WTC11 (cell line): ENCODE measurements around the gene WBP2NL. TPM values are rescaled to one million over a fixed set of nuclear protein-coding genes. Genes with fewer than 3 reads are reported as not detected.

ENCODE experiments used
- ATAC-seq: fragments of 200-7000 bp; cut with Tn5 transposase; 2 replicates; pipeline ENCODE4 v1.10.0; 2021; ENCODE audit warnings: mild to moderate bottlenecking, moderate library complexity
- CTCF ChIA-PET: fragments of 300-600 bp; sonication (Branson Sonifier 250); formaldehyde crosslinking; loops from one replicate; lab custom pipeline; 2021; ENCODE audit warnings: antibody characterized with exemption; lab: Charles Lee
- POLR2A ChIA-PET: fragments of 350-600 bp; sonication (Branson Sonifier 250); formaldehyde crosslinking; loops from one replicate; lab custom pipeline; 2021; ENCODE audit warnings: antibody characterized with exemption; lab: Charles Lee
- DNase-seq: peaks from one replicate; pipeline ENCODE4 v3.0.0; 2021; ENCODE audit warnings: low spot score
- H3K27ac Mint-ChIP-seq: 2 replicates; pipeline ENCODE4 v1.8.0; 2021; ENCODE audit warnings: mixed read lengths
- H3K27me3 Mint-ChIP-seq: 2 replicates; pipeline ENCODE4 v1.8.0; 2021; ENCODE audit warnings: low read depth, mild to moderate bottlenecking, moderate library complexity, mixed read lengths
- H3K36me3 Mint-ChIP-seq: 2 replicates; pipeline ENCODE4 v1.8.0; 2021; ENCODE audit warnings: mixed read lengths
- H3K4me1 Mint-ChIP-seq: 2 replicates; pipeline ENCODE4 v1.8.0; 2022; ENCODE audit warnings: mixed read lengths
- H3K4me3 Mint-ChIP-seq: 2 replicates; pipeline ENCODE4 v1.8.0; 2021; ENCODE audit warnings: mild to moderate bottlenecking, moderate library complexity, mixed read lengths
- H3K9me3 Mint-ChIP-seq: 2 replicates; pipeline ENCODE4 v1.8.0; 2021; ENCODE audit warnings: mixed read lengths
- CREB1 ChIP-seq: sonication (generic); formaldehyde crosslinking; IDR thresholded peaks from 2 replicates; pipeline ENCODE4 v1.8.0; 2023; ENCODE audit warnings: mild to moderate bottlenecking, missing genetic modification reagents
- ESRRA ChIP-seq: sonication (generic); formaldehyde crosslinking; IDR thresholded peaks from 2 replicates; pipeline ENCODE4 v1.8.1; 2022; ENCODE audit warnings: mild to moderate bottlenecking, missing genetic modification reagents, borderline replicate concordance
- ETV6 ChIP-seq: sonication (generic); formaldehyde crosslinking; IDR thresholded peaks from 2 replicates; pipeline ENCODE4 v1.8.1; 2022; ENCODE audit warnings: mild to moderate bottlenecking, missing genetic modification reagents
- FOXK1 ChIP-seq: sonication (generic); formaldehyde crosslinking; IDR thresholded peaks from 2 replicates; pipeline ENCODE4 v1.8.0; 2022; ENCODE audit warnings: mild to moderate bottlenecking, moderate library complexity, missing genetic modification reagents
- JAZF1 ChIP-seq: fragments of 250-450 bp; sonication (Bioruptor Pico); IDR thresholded peaks from 2 replicates; pipeline ENCODE4 v1.9.0; 2021; ENCODE audit warnings: moderate library complexity, mild to moderate bottlenecking, inconsistent platforms
- MXD4 ChIP-seq: fragments of 250-450 bp; sonication (Bioruptor Pico); IDR thresholded peaks from 2 replicates; pipeline ENCODE4 v1.8.0; 2021; ENCODE audit warnings: mild to moderate bottlenecking, moderate library complexity, borderline replicate concordance
- NFATC4 ChIP-seq: fragments of 250-450 bp; sonication (Bioruptor Pico); IDR thresholded peaks from 2 replicates; pipeline ENCODE4 v1.9.0; 2021; ENCODE audit warnings: mild to moderate bottlenecking
- NR1H2 ChIP-seq: sonication (generic); formaldehyde crosslinking; IDR thresholded peaks from 2 replicates; pipeline ENCODE4 v1.9.0; 2021; ENCODE audit warnings: mild to moderate bottlenecking, moderate library complexity, missing genetic modification reagents
- NR3C1 ChIP-seq: sonication (generic); formaldehyde crosslinking; conservative IDR thresholded peaks from 2 replicates; pipeline ENCODE4 v1.8.1; 2023; ENCODE audit warnings: low read depth, mild to moderate bottlenecking, missing genetic modification reagents
- PRRX2 ChIP-seq: fragments of 250-450 bp; sonication (Bioruptor Pico); IDR thresholded peaks from 2 replicates; pipeline ENCODE4 v1.8.0; 2021; ENCODE audit warnings: mild to moderate bottlenecking
- ZNF396 ChIP-seq: fragments of 250-450 bp; sonication (Bioruptor Pico); IDR thresholded peaks from 2 replicates; pipeline ENCODE4 v1.8.0; 2021; ENCODE audit warnings: mild to moderate bottlenecking, moderate library complexity, borderline replicate concordance
- ZNF423 ChIP-seq: fragments of 250-450 bp; sonication (Bioruptor Pico); IDR thresholded peaks from 2 replicates; pipeline ENCODE4 v2.1.2; 2022; ENCODE audit warnings: mild to moderate bottlenecking, moderate library complexity
- total RNA-seq: library from RNA; stranded (reverse); gene quantifications from 3 replicates; pipeline ENCODE4 v1.2.3, GENCODE V29; 2021
- TF ChIP-seq, protein P1 (sequence below): sonication (generic); formaldehyde crosslinking; IDR thresholded peaks from 2 replicates; pipeline ENCODE4 v1.8.0; 2022; ENCODE audit warnings: mild to moderate bottlenecking, missing genetic modification reagents
- TF ChIP-seq, protein P2 (sequence below): fragments of 200-600 bp; IDR thresholded peaks from 2 replicates; pipeline ENCODE4 v1.8.0; 2022; ENCODE audit warnings: antibody characterized with exemption
- TF ChIP-seq, protein P3 (sequence below): sonication (generic); formaldehyde crosslinking; IDR thresholded peaks from 2 replicates; pipeline ENCODE4 v1.8.1; 2023; ENCODE audit warnings: mild to moderate bottlenecking, missing genetic modification reagents, borderline replicate concordance
- TF ChIP-seq, protein P4 (sequence below): sonication (generic); formaldehyde crosslinking; IDR thresholded peaks from 2 replicates; pipeline ENCODE4 v1.8.1; 2023; ENCODE audit warnings: mild to moderate bottlenecking, missing genetic modification reagents, moderate library complexity
- TF ChIP-seq, protein P5 (sequence below): fragments of 250-450 bp; sonication (Bioruptor Pico); conservative IDR thresholded peaks from 2 replicates; pipeline ENCODE4 v1.9.0; 2021; ENCODE audit warnings: mild to moderate bottlenecking
- TF ChIP-seq, protein P6 (sequence below): sonication (generic); formaldehyde crosslinking; IDR thresholded peaks from 2 replicates; pipeline ENCODE4 v1.8.1; 2022; ENCODE audit warnings: low read depth, mild to moderate bottlenecking, moderate library complexity, missing genetic modification reagents, borderline replicate concordance
- TF ChIP-seq, protein P7 (sequence below): sonication (generic); formaldehyde crosslinking; IDR thresholded peaks from 2 replicates; pipeline ENCODE4 v1.8.0; 2022; ENCODE audit warnings: mild to moderate bottlenecking, missing genetic modification reagents
- TF ChIP-seq, protein P8 (sequence below): sonication (generic); formaldehyde crosslinking; IDR thresholded peaks from 2 replicates; pipeline ENCODE4 v1.8.0; 2023; ENCODE audit warnings: missing genetic modification reagents, mild to moderate bottlenecking, borderline replicate concordance

The WBP2NL gene
- total RNA-seq, 1 experiment from 2014 or later, result not detected

DNA sequence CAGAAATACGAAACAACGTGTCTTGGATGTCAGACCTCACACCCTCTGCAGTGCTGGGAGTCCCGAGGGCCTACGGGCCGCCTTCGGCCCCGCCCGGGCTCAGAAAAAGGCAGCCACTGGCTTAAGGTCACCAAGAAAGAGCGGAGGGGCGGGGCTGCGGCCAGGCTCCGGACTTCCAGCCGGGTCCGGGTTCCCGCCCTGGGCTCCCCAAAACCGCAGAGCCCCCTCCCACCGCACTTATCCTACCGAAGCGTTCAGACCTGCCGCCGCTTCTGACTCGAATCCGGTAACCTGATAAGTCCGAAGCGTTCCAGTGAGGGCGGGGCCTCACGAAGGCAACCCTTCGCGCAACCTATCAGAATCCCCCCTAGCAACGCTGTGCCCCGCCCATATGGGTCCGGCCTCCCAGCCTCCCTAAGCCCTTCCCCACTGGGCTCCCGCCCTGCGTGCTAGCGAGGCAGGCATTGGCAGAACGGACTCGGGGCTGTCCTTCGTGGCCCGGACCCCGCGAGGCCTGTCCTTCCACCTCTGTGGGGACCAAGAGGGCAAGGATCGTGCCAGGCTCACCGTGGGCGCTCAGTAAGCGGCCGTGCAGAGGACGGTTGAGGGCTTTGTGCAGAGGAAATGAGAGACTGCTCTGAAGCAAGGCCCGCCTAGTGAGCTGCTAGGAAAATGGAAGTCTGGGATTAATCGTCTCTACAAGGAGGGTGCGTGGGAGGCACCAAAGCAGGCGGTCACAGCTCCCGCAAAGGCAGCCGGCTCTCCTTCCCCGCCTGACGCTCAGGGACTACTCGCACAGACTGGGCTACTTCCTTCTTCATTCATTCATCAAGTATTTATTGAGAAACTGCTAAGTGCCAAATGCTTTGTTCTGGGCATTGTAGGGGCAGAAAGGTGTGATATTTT, 72.2 kb downstream of the WBP2NL start, which contains the start of gene NAGA:
Gene NAGA (minus strand): TSS at position 296 of the 906 bp plus-strand sequence. CDS start 515 bp downstream, outside the sequence.
- peak; percentile 95 for ATAC-seq
- ChIA-PET POLR2A (interaction anchor here (0.5 to 2.8 kb wide), 7 partner anchors 9 to 140 kb away, joined by 3 to 10 read pairs (median 6); partner anchors contain the start of genes CENPM and NDUFA6), CTCF (interaction anchor here (1.0 to 2.8 kb wide), 7 partner anchors 20 to 373 kb away, joined by 3 to 22 read pairs (median 6); partner anchors contain the start of genes NDUFA6, SMIM45 and TNFRSF13C)
- peak within 1 kb of the TSS; percentile 8; the same call in 1 of the 2 replicates for H3K27ac Mint-ChIP-seq
- peaks cover 28% of the 10 kb centered on the region for H3K27me3 Mint-ChIP-seq
- H3K4me3 Mint-ChIP-seq, result peak within 1 kb of the TSS; percentile 72
- peaks cover 45% of the 10 kb centered on the region for H3K4me1 Mint-ChIP-seq
- no peaks in the 10 kb centered on the region for H3K9me3 Mint-ChIP-seq
- peak; percentile 97 for DNase-seq
- H3K36me3 Mint-ChIP-seq, result peaks cover 16% of the 10 kb centered on the region
- TF ChIP-seq ETV6 (CRISPR knock-in tag), result peak; percentile 85
- TF ChIP-seq ZNF423 (CRISPR knock-in tag), result no peak
- TF ChIP-seq, protein P1, sequence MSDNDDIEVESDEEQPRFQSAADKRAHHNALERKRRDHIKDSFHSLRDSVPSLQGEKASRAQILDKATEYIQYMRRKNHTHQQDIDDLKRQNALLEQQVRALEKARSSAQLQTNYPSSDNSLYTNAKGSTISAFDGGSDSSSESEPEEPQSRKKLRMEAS, result peak; percentile 98
- no peak for TF ChIP-seq NR3C1 (CRISPR knock-in tag)
- TF ChIP-seq, protein P2, sequence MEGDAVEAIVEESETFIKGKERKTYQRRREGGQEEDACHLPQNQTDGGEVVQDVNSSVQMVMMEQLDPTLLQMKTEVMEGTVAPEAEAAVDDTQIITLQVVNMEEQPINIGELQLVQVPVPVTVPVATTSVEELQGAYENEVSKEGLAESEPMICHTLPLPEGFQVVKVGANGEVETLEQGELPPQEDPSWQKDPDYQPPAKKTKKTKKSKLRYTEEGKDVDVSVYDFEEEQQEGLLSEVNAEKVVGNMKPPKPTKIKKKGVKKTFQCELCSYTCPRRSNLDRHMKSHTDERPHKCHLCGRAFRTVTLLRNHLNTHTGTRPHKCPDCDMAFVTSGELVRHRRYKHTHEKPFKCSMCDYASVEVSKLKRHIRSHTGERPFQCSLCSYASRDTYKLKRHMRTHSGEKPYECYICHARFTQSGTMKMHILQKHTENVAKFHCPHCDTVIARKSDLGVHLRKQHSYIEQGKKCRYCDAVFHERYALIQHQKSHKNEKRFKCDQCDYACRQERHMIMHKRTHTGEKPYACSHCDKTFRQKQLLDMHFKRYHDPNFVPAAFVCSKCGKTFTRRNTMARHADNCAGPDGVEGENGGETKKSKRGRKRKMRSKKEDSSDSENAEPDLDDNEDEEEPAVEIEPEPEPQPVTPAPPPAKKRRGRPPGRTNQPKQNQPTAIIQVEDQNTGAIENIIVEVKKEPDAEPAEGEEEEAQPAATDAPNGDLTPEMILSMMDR, result no peak
- TF ChIP-seq, protein P3, sequence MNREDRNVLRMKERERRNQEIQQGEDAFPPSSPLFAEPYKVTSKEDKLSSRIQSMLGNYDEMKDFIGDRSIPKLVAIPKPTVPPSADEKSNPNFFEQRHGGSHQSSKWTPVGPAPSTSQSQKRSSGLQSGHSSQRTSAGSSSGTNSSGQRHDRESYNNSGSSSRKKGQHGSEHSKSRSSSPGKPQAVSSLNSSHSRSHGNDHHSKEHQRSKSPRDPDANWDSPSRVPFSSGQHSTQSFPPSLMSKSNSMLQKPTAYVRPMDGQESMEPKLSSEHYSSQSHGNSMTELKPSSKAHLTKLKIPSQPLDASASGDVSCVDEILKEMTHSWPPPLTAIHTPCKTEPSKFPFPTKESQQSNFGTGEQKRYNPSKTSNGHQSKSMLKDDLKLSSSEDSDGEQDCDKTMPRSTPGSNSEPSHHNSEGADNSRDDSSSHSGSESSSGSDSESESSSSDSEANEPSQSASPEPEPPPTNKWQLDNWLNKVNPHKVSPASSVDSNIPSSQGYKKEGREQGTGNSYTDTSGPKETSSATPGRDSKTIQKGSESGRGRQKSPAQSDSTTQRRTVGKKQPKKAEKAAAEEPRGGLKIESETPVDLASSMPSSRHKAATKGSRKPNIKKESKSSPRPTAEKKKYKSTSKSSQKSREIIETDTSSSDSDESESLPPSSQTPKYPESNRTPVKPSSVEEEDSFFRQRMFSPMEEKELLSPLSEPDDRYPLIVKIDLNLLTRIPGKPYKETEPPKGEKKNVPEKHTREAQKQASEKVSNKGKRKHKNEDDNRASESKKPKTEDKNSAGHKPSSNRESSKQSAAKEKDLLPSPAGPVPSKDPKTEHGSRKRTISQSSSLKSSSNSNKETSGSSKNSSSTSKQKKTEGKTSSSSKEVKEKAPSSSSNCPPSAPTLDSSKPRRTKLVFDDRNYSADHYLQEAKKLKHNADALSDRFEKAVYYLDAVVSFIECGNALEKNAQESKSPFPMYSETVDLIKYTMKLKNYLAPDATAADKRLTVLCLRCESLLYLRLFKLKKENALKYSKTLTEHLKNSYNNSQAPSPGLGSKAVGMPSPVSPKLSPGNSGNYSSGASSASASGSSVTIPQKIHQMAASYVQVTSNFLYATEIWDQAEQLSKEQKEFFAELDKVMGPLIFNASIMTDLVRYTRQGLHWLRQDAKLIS (CRISPR knock-in tag), result 0 out of 2 replicates have a peak, but pooled peaks have one; percentile 63
- TF ChIP-seq NR1H2 (CRISPR knock-in tag), result peak; percentile 39; the same call in 1 of the 2 replicates
- TF ChIP-seq JAZF1 (CRISPR knock-in tag), result no peak
- TF ChIP-seq, protein P4, sequence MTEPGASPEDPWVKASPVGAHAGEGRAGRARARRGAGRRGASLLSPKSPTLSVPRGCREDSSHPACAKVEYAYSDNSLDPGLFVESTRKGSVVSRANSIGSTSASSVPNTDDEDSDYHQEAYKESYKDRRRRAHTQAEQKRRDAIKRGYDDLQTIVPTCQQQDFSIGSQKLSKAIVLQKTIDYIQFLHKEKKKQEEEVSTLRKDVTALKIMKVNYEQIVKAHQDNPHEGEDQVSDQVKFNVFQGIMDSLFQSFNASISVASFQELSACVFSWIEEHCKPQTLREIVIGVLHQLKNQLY, result no peak
- peak; percentile 54; the same call in 1 of the 2 replicates for TF ChIP-seq ESRRA (CRISPR knock-in tag)
- no peak for TF ChIP-seq MXD4 (CRISPR knock-in tag)
- TF ChIP-seq, protein P5, sequence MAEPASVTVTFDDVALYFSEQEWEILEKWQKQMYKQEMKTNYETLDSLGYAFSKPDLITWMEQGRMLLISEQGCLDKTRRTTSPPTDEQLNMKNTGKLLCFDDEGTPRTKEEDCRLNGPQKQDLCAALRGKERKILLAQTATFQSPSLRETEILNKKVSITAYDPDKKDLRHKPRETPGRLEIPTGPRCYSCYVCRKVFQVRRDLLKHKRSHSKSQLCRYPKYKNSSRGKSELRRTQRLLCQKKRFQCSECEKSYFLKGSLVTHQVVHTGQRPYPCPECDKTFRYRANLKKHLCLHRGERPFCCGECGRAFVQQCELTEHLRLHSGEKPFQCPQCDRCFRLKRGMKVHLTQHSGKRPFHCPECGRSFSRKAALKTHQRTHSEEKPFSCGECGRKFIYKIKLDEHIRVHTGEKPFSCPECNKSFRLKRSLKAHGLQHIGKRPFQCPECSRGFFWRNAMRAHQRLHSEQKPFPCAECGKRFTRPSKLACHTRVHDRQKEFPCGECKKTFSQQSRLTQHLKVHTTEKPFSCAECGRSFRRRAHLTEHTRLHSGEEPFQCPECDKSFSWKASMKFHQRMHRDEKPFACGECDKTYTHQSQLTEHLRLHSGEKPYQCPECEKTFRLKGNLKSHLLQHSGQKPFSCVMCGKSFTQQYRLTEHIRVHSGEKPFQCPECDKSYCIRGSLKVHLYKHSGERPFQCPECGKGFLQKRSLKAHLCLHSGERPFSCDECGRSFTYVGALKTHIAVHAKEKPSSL, result no peak
- TF ChIP-seq, protein P6, sequence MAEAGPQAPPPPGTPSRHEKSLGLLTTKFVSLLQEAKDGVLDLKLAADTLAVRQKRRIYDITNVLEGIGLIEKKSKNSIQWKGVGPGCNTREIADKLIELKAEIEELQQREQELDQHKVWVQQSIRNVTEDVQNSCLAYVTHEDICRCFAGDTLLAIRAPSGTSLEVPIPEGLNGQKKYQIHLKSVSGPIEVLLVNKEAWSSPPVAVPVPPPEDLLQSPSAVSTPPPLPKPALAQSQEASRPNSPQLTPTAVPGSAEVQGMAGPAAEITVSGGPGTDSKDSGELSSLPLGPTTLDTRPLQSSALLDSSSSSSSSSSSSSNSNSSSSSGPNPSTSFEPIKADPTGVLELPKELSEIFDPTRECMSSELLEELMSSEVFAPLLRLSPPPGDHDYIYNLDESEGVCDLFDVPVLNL (CRISPR knock-in tag), result 0 out of 2 replicates have a peak, but pooled peaks have one; percentile 51
- TF ChIP-seq FOXK1, result peak; percentile 25; the same call in 1 of the 2 replicates
- TF ChIP-seq PRRX2, result no peak
- no peak for TF ChIP-seq NFATC4
- no peak for TF ChIP-seq ZNF396
- TF ChIP-seq, protein P7, sequence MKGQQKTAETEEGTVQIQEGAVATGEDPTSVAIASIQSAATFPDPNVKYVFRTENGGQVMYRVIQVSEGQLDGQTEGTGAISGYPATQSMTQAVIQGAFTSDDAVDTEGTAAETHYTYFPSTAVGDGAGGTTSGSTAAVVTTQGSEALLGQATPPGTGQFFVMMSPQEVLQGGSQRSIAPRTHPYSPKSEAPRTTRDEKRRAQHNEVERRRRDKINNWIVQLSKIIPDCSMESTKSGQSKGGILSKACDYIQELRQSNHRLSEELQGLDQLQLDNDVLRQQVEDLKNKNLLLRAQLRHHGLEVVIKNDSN (CRISPR knock-in tag), result no peak
- TF ChIP-seq CREB1 (CRISPR knock-in tag), result peak; percentile 84; the same call in 1 of the 2 replicates
- TF ChIP-seq, protein P8, sequence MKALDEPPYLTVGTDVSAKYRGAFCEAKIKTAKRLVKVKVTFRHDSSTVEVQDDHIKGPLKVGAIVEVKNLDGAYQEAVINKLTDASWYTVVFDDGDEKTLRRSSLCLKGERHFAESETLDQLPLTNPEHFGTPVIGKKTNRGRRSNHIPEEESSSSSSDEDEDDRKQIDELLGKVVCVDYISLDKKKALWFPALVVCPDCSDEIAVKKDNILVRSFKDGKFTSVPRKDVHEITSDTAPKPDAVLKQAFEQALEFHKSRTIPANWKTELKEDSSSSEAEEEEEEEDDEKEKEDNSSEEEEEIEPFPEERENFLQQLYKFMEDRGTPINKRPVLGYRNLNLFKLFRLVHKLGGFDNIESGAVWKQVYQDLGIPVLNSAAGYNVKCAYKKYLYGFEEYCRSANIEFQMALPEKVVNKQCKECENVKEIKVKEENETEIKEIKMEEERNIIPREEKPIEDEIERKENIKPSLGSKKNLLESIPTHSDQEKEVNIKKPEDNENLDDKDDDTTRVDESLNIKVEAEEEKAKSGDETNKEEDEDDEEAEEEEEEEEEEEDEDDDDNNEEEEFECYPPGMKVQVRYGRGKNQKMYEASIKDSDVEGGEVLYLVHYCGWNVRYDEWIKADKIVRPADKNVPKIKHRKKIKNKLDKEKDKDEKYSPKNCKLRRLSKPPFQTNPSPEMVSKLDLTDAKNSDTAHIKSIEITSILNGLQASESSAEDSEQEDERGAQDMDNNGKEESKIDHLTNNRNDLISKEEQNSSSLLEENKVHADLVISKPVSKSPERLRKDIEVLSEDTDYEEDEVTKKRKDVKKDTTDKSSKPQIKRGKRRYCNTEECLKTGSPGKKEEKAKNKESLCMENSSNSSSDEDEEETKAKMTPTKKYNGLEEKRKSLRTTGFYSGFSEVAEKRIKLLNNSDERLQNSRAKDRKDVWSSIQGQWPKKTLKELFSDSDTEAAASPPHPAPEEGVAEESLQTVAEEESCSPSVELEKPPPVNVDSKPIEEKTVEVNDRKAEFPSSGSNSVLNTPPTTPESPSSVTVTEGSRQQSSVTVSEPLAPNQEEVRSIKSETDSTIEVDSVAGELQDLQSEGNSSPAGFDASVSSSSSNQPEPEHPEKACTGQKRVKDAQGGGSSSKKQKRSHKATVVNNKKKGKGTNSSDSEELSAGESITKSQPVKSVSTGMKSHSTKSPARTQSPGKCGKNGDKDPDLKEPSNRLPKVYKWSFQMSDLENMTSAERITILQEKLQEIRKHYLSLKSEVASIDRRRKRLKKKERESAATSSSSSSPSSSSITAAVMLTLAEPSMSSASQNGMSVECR, result no peak; the same call in 1 of the 2 replicates
